Breast epithelium (tissue), 3 donors: ENCODE results near the gene TMEM115.

ENCODE experiments used
- POLR2A ChIP-seq: fragments of 450-650 bp; IDR thresholded peaks from one replicate; pipeline ENCODE4 v1.6.1; 2016; ENCODE audit warnings: antibody characterized with exemption, mild to moderate bottlenecking, moderate library complexity
- TF ChIP-seq, protein P1 (sequence below), 3 donors: fragments of 450-650 bp; IDR thresholded peaks; one replicate each; pipeline ENCODE4 v1.5.1; 2016 to 2017; ENCODE audit warnings: antibody characterized with exemption in 3 of 3, mild to moderate bottlenecking in 3 of 3, moderate library complexity in 3 of 3

DNA sequence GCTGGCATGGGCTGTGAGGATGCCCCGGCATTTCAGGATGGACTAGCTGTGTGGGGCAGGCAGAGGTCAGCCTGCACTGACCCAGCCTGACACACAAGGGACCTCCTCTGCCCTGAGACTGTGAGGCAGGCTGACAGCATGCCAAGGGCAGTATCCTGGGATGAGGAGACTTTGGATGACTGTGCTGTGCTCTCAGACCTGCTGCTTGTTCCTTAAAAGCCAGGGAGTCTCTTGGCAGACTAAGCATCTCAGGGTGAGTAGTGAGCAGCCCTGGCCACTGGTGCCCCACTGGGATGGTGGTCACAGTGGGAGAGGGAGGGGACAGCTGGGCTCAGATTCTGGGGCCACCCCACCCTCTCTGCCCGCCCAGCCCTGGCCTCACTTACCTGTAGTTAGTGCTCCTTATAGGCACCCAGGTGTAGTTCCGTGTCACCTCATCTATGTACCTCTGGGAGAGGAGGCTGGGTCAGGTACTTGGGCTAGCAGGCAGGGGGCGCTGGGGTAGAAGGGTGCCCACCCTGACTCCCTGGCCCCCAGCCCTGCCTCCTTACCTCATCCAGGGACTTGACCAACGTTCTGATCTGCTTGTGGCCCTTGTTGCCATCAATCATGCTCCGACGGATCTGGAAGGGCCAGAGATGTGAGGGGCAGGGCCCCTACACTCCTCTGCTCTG is 16.1 kb upstream of the TMEM115 start:
- TF ChIP-seq POLR2A: no peak
- TF ChIP-seq, protein P1, sequence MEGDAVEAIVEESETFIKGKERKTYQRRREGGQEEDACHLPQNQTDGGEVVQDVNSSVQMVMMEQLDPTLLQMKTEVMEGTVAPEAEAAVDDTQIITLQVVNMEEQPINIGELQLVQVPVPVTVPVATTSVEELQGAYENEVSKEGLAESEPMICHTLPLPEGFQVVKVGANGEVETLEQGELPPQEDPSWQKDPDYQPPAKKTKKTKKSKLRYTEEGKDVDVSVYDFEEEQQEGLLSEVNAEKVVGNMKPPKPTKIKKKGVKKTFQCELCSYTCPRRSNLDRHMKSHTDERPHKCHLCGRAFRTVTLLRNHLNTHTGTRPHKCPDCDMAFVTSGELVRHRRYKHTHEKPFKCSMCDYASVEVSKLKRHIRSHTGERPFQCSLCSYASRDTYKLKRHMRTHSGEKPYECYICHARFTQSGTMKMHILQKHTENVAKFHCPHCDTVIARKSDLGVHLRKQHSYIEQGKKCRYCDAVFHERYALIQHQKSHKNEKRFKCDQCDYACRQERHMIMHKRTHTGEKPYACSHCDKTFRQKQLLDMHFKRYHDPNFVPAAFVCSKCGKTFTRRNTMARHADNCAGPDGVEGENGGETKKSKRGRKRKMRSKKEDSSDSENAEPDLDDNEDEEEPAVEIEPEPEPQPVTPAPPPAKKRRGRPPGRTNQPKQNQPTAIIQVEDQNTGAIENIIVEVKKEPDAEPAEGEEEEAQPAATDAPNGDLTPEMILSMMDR (IDR thresholded peaks at IDR 0.05): no peak
